NCI-H82 (cell line): ENCODE measurements around the gene CSPG4.

Experiments used
- DNase-seq: peaks from one replicate; lab custom pipeline; 2025; lab: John Stamatoyannopoulos, UW

CSPG4 gene

GRCh38 chr15:75669879-75670212 is 42.8 kb downstream of the CSPG4 start:
- no peak for DNase-seq

- DNase-seq = no peak
Measured at GRCh38 chr15:75669191-75669878, 43.3 kb downstream of the CSPG4 start.

- DNase-seq = no peak
Measured at GRCh38 chr15:75666823-75667501, 45.7 kb downstream of the CSPG4 start.

GRCh38 chr15:75663931-75664421 is 48.7 kb downstream of the CSPG4 start:
- DNase-seq = no peak

- DNase-seq = no peak
Measured at GRCh38 chr15:75662823-75663519, 49.7 kb downstream of the CSPG4 start.

GRCh38 chr15:75661756-75662140 is 50.9 kb downstream of the CSPG4 start:
- DNase-seq = no peak

GRCh38 chr15:75661100-75661755 is 51.4 kb downstream of the CSPG4 start:
- no peak for DNase-seq

GRCh38 chr15:75659928-75660645 is 52.6 kb downstream of the CSPG4 start:
- DNase-seq = peak; percentile 76

- no peak for DNase-seq
Measured at GRCh38 chr15:75659141-75659771, 53.4 kb downstream of the CSPG4 start.

GRCh38 chr15:75656813-75657212 is 55.8 kb downstream of the CSPG4 start:
- DNase-seq = no peak

- no peak for DNase-seq
Measured at GRCh38 chr15:75656331-75656730, 56.3 kb downstream of the CSPG4 start.

- DNase-seq = peak; percentile 36
Measured at GRCh38 chr15:75655931-75656330, 56.7 kb downstream of the CSPG4 start.

- DNase-seq = no peak
Measured at GRCh38 chr15:75654201-75654907, 58.3 kb downstream of the CSPG4 start.

- DNase-seq = no peak
Measured at GRCh38 chr15:75653347-75653913, 59.2 kb downstream of the CSPG4 start.

- no peak for DNase-seq
Measured at GRCh38 chr15:75651810-75652543, 60.7 kb downstream of the CSPG4 start.

- DNase-seq = peak; percentile 19
Measured at GRCh38 chr15:75650908-75651809, 61.5 kb downstream of the CSPG4 start.

GRCh38 chr15:75649848-75650247 is 62.8 kb downstream of the CSPG4 start:
- no peak for DNase-seq

GRCh38 chr15:75649045-75649761 is 63.4 kb downstream of the CSPG4 start:
- DNase-seq = no peak
